ENCODE results near the gene NR1D2. TPM values are rescaled to one million over a fixed set of nuclear protein-coding genes. Genes with fewer than 3 reads are reported as not detected.

NR1D2 gene
- total RNA-seq, 1 experiment from 2014 or later: 18.4 TPM

GRCh38 chr3:23916886-23917678, 28.0 kb upstream of the NR1D2 start, which contains the start of the genes NKIRAS1 and RPL15 (continued):
- 0 out of 2 replicates have a peak, but pooled peaks have one; percentile 65 for TF ChIP-seq ZMAT4 (CRISPR knock-in tag; IDR thresholded peaks at IDR 0.05)
- TF ChIP-seq NR2C2 (CRISPR knock-in tag; IDR thresholded peaks at IDR 0.05): no peak
- 0 out of 2 replicates have a peak, but pooled peaks have one; percentile 59 for TF ChIP-seq ZNF532 (CRISPR knock-in tag; IDR thresholded peaks at IDR 0.05; ENCODE audit: borderline replicate concordance)
- TF ChIP-seq MLX (CRISPR knock-in tag; IDR thresholded peaks at IDR 0.05): no peak
- no peak for TF ChIP-seq ZNF423 (CRISPR knock-in tag; IDR thresholded peaks at IDR 0.05)
- no peak for TF ChIP-seq RORB (CRISPR knock-in tag; IDR thresholded peaks at IDR 0.05)
- TF ChIP-seq NFYB (CRISPR knock-in tag; conservative IDR thresholded peaks at IDR 0.05; ENCODE audit: low read depth): peak; percentile 29
- TF ChIP-seq ZNF671 (CRISPR knock-in tag; IDR thresholded peaks at IDR 0.05): no peak; the same call in none of the 2 replicates
- peak; percentile 93; the same call in 1 of the 2 replicates for TF ChIP-seq CBFB (CRISPR knock-in tag; IDR thresholded peaks at IDR 0.05; ENCODE audit: low read depth)
- 0 out of 2 replicates have a peak, but pooled peaks have one; percentile 4 for TF ChIP-seq HMGA2 (CRISPR knock-in tag; IDR thresholded peaks at IDR 0.05)
- peak; percentile 80; the same call in 1 of the 2 replicates for TF ChIP-seq AFF4 (CRISPR knock-in tag; IDR thresholded peaks at IDR 0.05; ENCODE audit: borderline replicate concordance)
- no peak for TF ChIP-seq ZNF121 (CRISPR knock-in tag; IDR thresholded peaks at IDR 0.05)
- TF ChIP-seq FOXJ3 (CRISPR knock-in tag; IDR thresholded peaks at IDR 0.05; ENCODE audit: borderline replicate concordance): no peak
- peak; percentile 80 for TF ChIP-seq TP53 (CRISPR knock-in tag; IDR thresholded peaks at IDR 0.05)
- TF ChIP-seq ZNF317 (CRISPR knock-in tag; IDR thresholded peaks at IDR 0.05; ENCODE audit: borderline replicate concordance, low read depth): no peak
- no peak for TF ChIP-seq STAT6 (CRISPR knock-in tag; conservative IDR thresholded peaks at IDR 0.05; ENCODE audit: low read depth)
- no peak for TF ChIP-seq IRF2 (CRISPR knock-in tag; IDR thresholded peaks at IDR 0.05; ENCODE audit: borderline replicate concordance, low read depth)
- peak; percentile 88; the same call in 1 of the 2 replicates for TF ChIP-seq ZBTB21 (CRISPR knock-in tag; IDR thresholded peaks at IDR 0.05; ENCODE audit: borderline replicate concordance)
- no peak for TF ChIP-seq ESRRA (CRISPR knock-in tag; IDR thresholded peaks at IDR 0.05; ENCODE audit: borderline replicate concordance)
- no peak for TF ChIP-seq USF1 (CRISPR knock-in tag; IDR thresholded peaks at IDR 0.05)
- TF ChIP-seq ZNF232 (CRISPR knock-in tag; IDR thresholded peaks at IDR 0.05): peak; percentile 95
- no peak for TF ChIP-seq ATF6 (CRISPR knock-in tag; IDR thresholded peaks at IDR 0.05)
- no peak for TF ChIP-seq ZNF219 (CRISPR knock-in tag; IDR thresholded peaks at IDR 0.05; ENCODE audit: borderline replicate concordance)
- TF ChIP-seq ATF1 (CRISPR knock-in tag; IDR thresholded peaks at IDR 0.05): no peak

Data from WTC11 (cell line).